ENCODE measurements around the gene YPEL1. TPM values are rescaled to one million over a fixed set of nuclear protein-coding genes. Genes with fewer than 3 reads are reported as not detected.

The YPEL1 gene
- total RNA-seq (2022; extraction: Qiagen RNA extraction; ENCODE audit: low read depth) = 0.18 to 0.31 TPM (median 0.26 TPM) in 5 replicates

GRCh38 chr22:21735200-21736083 is at the start of gene YPEL1:
Gene YPEL1 (minus strand): TSS chr22:21735794. CDS start chr22:21710744, 25,050 bp downstream.

Other genes starting within 250 kb of the YPEL1 start
- 0.05 to 0.29 TPM (median 0.24 TPM) in 4 of 5 replicates, not detected in the other for gene RIMBP3C, start 184.3 kb downstream of the YPEL1 start, total RNA-seq (2022; extraction: Qiagen RNA extraction; ENCODE audit: low read depth)
- gene UBE2L3, start 168.1 kb downstream of the YPEL1 start, total RNA-seq (2022; extraction: Qiagen RNA extraction; ENCODE audit: low read depth) = 61.7 to 78.6 TPM (median 65.7 TPM) in 5 replicates
- gene YDJC, start 105.8 kb downstream of the YPEL1 start, total RNA-seq (2022; extraction: Qiagen RNA extraction; ENCODE audit: low read depth) = 34.4 to 65.5 TPM (median 52.7 TPM) in 5 replicates
- gene CCDC116, start 103.0 kb downstream of the YPEL1 start, total RNA-seq (2022; extraction: Qiagen RNA extraction; ENCODE audit: low read depth) = 0.06 to 0.12 TPM (median 0.10 TPM) in 3 of 5 replicates, not detected in the others
- 36.4 to 64.1 TPM (median 56.3 TPM) in 5 replicates for gene SDF2L1, start 93.5 kb downstream of the YPEL1 start, total RNA-seq (2022; extraction: Qiagen RNA extraction; ENCODE audit: low read depth)
- gene PPIL2, start 69.8 kb downstream of the YPEL1 start, total RNA-seq (2022; extraction: Qiagen RNA extraction; ENCODE audit: low read depth) = 17.5 to 23.6 TPM (median 20.2 TPM) in 5 replicates
- gene MAPK1, start 131.9 kb upstream of the YPEL1 start, total RNA-seq (2022; extraction: Qiagen RNA extraction; ENCODE audit: low read depth) = 43.6 to 70.9 TPM (median 55.5 TPM) in 5 replicates
- 14.7 to 20.9 TPM (median 18.8 TPM) in 5 replicates for gene PPM1F, start 217.1 kb upstream of the YPEL1 start, total RNA-seq (2022; extraction: Qiagen RNA extraction; ENCODE audit: low read depth)
- 12.2 to 15.9 TPM (median 13.7 TPM) in 5 replicates for gene TOP3B, start 247.0 kb upstream of the YPEL1 start, total RNA-seq (2022; extraction: Qiagen RNA extraction; ENCODE audit: low read depth)